GM18907 (cell line): ENCODE results near the gene NT5C.
A peak's percentile ranks its signal among the peaks of the same experiment; 100 is the strongest.

ENCODE experiments used
- ATAC-seq: cut with Tn5 transposase; IDR thresholded peaks from one replicate; pipeline ENCODE4 v1.9.1; 2021; ENCODE audit warnings: mild to moderate bottlenecking, moderate library complexity; ENCODE audit not compliant: unreplicated experiment

The NT5C gene

DNA sequence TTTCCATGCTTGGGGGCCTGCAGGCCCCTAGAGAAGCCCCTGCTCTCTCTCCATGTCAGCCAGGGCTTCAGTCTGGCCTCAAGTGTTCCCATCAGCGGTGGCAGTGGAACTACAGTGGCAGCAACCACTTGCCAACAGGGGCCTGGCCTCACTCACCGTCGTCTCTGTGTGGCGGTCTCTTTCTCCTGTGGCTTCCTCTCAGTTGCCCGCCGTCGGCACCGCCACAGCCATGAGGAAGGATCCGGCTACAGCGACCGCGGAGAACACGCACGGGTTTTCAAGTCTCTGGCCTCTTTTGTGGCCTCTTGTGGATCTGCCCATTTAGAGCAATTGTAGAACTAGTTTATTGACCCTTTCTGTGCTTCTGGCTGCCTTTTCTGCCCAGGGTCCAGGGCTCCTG, 13.2 kb downstream of the NT5C start:
- no peak for ATAC-seq

DNA sequence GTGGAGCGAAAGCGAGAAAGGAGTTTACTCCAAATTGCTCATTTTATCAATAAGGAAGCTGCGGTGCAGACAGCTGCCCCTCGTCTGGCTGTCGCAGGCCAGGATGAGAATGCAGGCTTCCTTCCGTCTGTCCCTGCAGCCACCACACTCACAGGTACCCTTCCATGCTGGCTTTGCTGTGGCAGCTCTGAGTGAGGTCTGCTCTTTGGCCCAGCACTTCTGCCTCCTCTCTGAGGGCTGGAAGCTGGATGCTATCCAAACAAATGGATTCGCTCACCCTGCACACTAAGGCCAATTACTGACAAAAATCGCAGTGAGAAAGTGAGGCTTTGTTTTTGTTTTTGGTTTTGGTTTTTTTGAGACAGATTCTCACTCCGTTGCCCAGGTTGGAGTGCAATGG, 14.8 kb downstream of the NT5C start:
- ATAC-seq: no peak

DNA sequence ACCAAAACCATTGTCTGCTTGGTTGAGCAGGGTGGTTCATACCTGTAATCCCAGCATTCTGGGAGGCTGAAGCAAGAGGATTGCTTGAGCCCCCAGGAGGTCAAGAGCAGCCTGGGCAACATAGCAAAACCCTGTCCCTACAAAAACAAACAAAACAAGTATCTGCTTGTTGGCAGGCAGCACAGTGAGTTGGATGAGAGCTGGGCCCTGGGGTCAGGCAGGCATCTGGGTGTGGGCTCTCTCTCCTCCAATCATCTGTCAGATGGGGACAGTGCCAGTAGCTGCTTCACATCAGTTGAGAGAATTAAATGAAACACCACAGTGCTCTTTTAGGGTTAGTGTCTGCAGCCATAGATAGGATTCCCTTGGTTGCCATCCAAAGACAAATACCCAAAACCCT, 16.0 kb downstream of the NT5C start:
- ATAC-seq: no peak

DNA sequence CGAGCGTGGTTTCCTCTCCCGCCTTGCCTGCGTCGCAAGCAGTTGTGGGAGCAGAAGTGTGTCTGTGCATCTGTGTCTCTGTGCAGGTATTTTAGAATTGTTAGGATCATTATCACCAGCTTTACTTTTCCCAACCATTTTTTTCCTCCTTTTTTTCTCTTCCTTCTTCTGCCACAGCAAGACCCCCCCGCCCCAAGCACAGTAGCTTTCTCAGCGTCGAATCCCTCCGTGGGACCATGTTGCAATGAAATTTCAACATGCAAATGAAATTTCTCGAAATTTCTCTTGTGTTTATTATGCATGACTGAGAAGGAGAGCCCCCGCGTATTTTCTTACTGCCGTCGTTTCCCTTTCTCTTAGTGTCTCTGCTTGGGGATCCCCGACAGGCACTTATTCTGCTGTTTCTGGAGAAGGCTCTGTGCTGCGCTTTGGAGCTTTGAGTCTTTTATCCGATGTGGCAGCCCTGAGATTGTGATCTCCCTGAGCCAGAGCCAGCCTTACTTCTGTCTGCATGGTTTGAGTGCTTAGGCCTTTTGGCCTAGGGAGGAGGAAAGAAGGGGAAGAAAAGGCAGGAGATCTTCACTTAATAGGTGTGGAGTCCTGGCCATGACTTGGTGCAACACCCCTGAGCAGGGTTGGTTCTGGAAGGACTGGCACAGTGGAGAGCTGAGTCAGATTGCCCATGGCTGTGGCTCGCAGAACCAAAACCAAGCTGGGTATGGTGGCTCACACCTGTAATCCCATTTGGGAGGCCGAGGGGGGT, 16.8 kb downstream of the NT5C start:
- no peak for ATAC-seq

DNA sequence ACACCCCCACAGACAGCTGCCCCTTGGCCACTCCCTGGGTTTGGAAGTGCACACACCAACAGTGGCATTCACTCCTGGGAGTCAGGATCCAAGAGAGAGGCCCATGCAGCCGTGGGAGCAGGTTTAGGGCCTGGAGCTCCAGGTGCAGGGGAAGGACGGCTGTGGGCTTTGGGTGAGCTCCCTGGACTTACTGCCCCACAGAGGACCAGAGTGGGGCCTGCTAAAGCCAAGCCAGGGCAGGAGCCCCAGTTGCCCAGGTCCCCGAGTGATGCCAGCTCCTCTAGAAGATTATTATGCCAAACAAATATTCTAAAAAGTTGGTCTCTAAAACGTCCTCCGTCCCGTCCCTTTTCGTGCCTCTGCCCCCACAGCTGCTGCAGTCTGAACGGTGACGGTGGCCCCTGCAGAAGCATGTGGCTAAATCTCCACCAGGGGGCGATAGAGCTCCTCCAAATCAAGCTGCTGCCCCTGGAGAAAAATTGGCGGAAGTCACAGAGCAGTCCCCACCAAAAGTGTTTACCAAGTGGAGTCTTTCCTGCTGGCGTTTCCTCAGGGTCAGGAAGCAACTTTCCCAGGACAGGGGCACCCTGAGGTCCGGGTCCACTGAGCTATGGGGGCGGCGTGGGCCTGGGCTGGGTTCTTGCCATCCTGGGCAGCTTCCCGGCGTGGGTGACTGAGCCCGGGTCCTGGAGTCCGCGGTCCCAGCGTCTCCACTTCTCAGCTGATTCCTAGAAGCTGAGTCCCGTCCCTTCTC, 17.6 kb downstream of the NT5C start:
- no peak for ATAC-seq

DNA sequence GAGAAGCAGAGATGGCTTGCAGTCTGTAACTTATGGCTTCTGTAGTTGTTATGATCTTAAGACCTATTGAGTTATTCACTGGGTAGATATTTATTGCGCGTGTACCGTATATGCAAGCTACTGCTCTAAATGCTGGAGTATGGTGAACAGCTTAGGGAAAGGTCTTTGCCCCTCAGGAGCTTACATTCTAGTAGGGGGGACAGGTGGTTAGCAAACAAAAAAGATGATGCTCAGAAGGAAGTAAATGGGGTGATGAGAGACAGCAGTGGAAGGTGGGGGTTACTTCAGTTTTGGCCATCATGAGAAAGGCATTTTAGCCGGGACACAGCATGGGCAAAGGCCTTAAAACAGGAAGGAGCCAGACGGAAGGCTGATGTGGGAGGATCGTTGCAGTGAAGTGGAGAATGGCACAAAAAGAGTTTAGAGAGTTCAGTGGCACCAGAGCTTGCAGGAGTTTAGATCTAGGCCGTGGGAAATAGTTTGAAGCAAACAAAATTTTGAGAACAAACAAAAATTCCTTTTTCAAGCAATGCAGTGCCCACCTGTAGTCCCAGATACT, 19.7 kb downstream of the NT5C start:
- no peak for ATAC-seq

DNA sequence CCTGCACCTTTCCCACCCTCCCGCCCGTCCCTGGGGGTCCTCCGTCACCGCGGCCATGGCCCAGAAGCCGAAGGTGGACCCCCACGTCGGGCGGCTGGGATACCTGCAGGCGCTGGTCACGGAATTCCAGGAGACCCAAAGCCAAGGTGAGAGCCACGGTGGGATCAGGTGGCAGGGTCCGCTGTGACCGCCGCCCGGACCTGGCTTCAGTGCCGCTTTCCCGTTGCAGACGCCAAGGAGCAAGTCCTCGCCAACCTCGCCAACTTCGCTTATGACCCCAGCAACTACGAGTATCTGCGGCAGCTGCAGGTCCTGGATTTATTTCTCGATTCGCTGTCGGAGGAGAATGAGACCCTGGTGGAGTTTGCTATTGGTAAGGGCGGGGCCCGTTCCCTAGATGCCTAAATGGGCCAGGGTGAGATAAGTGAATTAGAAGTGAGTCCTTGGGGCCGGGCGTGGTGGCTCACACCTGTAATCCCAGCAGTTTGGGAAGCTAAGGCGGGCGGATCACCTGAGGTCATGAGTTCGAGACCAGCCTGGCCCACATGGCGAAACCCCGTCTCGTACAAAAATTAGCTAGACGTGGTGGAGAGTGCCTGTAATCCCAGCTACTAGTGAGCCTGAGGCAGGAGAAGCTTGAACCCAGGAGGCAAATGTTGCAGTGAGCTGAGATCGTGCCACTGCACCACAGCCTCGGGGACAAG, 21.2 kb downstream of the NT5C start:
- ATAC-seq: no peak

DNA sequence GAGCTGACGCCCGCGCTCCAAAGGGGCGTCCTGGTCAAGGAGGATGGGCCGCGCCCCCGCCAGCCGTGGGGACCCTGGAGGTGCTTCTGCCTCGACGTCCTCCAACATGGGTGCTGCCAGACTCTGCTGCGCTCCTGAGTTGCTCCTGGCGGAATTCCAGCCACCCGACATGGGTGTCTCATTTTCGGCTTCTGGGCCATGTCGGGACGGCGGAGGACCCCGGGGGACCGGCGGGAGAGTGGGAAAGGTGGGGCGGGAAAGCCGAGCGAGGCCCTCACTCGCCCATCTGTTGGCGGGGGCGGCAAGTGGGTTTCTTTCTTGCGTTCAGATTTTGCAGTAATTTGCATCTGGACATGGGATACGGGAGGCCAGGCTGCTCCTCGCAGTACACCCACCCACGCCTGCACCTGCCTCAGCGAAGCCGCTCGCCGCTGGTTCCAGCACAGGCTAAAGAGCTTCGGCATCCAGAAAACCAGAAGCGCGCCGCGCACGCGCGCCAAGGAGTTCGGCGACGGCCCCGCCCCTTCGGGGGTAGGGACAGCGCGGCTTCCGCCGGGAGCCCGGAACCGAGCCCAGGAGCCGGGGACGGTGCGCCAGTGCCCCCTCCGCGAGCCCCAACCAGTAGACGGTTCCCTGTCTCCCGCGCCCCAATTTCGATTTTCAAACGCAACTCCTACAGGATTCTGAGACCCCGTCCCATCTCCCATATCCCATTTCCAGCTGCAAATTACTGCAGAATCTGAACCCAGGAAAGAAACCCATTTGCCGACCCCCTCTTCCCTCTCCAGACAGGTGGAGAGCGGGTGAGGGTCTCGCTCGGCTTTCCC, 21.9 kb downstream of the NT5C start, which contains the start of gene ARMC7:
ARMC7 (plus strand) TSS at position 563 of the 827 bp plus-strand sequence. CDS start 320 bp downstream, outside the sequence.
- ATAC-seq: peak; percentile 55

DNA sequence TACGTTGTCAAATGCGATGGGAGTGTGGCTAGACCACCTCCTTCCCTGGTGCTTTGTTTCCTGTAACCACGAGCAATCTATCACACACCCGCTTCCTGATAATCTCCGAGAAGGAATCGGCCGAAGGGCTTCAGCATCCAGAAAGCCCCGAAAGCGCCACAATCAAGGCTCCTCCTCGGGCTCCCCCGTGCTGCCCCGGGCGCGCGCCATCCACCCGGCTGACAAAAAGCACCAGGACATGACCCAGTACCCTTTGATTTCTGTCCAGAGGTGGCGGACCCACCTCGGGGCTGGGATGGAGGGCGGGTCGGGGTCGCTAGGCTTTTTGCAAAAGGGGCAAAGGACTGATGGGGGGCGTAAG, 22.5 kb downstream of the NT5C start:
- no peak for ATAC-seq

DNA sequence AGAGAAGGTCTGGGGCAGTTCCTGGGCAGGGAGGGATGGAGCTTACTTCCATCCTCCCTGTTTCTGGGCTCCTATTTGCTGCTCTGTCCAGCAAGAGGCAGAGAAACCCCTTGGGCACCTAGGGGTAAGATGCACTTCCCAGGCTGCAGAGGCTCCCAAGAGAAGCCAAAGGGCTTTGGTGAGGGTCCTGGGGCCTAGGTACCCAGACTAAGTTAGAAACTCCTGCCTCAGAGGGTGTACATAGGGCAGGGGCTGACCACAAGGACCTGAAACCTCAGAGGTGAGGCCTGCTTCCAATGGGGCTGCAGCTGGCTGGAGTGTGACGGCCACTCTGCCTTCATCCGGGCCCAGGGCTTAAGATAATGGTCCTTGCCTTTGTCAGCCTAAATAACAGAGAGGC, 23.3 kb downstream of the NT5C start:
- no peak for ATAC-seq

DNA sequence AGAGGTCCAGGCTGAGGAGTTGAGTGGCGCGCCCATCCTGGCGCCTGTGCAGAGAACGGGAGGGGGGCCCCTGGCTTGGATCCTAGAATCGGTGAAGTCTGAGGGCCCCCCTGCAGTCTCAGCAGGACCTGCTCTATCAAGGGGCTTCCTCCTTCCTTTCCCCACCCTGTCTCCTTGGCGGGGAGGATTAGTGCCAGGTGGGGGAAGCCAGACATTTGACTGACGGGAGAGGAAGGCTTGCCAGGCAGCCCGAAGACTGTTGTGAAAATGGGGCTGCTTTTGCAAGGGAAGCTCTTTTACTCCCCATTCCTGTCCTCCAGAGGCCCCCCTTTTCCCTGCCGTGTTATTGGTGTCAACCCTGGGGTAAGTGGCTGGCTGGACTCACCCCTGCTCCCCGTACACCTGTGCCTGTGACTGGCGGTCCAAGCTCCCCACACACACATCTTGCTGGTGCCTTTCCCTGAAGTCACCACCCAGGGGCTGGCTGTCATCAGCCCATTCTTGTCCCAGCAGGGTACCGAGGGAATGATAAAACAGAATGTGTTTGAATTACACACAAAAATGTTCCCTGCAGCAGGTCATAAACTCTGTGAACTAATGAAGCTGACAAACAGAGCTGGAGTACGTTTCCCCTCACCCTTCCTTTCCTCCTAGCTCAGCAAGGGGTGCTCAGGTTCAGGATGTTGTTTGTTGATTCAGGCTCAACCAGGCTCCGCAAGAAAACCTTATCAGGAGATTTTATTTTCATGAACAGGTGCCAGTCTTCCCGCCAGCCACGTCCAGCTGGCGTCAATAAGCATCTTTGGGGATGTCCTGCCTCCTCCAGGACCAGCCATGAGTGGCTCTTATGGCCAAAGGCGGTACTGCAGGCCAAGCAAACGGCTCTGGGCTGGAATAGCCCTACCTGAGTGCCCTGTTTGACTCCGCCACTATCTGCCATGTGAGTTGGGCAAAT, 26.1 kb downstream of the NT5C start:
- no peak for ATAC-seq

DNA sequence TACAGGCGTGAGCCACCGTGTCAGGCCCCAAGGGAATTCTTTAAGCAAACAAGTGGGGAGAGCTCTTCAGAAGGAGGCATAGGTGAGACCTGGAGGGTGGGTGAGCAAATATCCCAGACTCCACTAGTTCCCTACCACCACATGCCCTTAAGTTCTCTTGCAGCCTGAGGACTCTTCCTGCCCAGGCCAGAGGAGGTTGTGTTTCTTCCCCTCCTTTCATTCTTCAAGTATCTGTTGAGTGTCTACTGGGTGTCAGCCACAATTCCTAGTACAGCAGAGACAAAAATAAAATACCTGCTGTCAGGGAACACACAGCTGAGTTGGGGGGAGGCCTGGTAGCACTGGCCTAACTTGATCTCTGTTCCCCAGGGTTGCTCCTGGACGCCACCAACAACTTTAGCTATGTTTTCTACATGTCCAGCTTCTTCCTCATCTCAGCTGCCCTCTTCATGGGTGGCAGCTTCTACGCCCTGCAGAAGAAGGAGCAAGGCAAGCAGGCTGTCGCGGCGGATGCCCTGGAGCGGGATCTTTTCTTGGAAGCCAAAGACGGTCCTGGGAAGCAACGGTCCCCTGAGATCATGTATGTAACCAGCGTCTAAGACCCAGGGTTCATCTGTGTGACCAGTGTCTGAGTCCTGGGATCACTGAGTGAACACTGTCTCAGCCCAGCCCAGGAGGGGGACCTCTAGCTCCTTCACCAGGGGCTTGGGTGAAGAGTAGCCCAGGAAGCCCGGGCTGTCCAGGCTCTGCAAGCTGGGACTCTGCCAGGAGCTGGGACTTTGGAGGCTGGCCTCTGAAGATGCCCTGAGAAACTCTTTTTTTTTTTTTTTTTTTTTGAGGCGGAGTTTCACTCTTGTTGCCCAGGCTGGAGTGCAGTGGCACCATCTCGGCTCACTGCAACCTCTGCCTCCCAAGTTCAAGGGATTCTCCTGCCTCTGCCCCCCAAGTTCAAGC, 27.7 kb downstream of the NT5C start:
- no peak for ATAC-seq

DNA sequence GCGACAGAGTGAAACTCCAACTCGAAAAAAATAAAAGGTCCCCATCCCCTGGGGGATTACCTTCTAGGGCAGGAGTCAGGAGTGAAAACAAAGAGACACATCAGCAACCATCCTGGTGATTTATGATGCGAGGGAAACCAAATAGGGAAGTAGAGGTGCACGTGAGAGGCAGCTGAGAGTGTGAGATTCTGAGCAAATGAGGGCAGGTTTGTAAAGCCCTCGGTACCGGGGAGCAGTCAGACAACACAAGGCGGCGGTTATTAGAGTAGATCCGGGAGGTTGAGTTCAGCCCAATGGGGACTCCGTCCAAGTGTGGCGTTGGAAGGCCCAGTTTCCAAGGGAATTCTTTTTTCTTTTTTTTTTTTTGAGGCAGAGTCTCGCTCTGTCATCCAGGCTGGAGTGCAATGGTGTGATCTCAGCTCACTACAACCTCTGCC, 29.1 kb downstream of the NT5C start:
- ATAC-seq: no peak

DNA sequence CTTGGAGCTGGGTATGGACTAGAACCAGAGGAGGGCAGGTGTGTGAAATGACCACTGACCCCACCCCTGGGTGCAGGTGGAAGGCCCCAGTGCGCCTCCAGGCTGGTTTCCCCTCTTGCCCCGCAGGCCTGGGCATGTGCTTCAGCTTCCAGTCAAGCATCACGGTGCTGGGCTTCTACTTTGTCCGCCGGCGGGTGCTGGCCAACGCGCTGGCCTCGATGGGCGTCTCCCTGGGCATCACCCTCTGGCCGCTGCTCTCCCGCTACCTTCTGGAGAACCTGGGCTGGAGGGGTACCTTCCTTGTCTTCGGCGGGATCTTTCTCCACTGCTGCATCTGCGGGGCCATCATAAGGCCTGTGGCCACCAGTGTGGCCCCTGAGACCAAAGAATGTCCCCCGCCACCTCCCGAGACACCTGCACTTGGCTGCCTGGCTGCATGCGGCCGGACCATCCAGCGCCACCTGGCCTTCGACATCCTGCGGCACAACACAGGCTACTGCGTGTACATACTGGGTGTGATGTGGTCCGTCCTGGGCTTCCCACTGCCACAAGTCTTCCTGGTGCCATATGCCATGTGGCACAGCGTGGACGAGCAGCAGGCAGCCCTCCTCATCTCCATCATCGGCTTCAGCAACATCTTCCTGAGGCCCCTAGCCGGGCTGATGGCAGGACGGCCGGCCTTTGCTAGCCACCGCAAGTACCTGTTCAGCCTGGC, 31.5 kb downstream of the NT5C start:
- no peak for ATAC-seq

DNA sequence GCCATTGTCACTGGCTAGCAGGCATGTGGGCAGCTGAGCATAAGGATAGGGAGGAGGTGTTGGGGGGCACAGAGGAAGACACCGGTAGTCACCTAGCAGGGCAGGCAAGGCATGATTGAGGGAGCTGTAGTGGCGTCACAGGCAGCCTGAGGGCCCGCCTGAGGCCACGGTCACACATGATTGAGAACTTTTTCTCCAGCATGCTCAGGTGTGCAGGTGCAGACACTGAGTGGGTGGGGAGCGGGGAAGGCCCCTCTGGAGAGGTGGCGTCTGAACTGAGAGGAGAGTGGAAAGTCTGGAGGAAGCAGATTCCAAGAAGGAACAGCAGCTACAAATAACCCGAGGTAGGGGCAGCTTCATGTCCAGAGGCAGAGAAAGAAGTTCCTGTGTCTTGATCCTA, 32.7 kb downstream of the NT5C start:
- ATAC-seq: no peak

DNA sequence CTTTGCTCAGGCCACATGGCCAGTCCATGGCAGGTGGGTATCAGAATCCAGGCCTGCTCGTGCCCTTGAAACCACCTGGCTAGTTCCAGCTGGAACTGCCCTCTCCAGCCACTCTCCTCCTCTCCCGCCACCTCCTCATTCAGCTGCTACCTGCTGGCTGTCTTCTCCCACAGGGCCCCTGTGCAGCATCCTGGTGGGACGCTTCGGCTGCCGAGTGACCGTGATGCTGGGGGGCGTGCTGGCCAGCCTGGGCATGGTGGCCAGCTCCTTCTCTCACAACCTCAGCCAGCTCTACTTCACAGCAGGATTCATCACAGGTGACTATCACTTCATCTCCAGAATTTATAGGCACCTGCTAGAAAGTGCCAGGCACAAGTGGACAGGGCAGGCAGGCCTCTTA, 33.7 kb downstream of the NT5C start:
- no peak for ATAC-seq

DNA sequence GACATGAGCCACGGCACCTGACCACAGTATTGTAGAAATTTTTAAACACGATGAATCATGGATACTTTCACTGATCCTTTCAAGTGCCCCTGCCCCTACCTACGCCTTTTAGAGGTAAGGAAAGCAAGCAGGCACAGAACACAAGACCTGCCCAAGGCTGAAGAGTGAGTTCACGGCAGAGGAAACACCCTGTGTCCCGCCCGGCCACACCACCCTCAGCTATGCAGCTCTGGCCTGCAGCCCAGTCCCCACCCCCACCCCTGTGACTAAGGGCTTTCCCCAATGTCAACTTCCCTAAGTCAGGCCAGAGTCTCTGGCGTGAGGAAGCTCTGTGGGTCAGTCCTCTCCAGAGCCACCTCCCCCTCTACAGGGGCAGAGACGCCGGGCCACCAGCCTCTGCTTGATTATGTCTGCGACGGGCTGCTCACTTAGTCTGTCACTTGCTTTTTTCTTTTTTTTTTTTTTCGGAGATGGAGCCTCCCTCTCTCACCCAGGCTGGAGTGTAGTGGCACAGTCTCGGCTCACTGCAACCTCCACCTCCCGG, 35.4 kb downstream of the NT5C start:
- ATAC-seq: no peak
